WERI-Rb-1 (cell line): ENCODE measurements around the gene RGL3.

Source experiments
- DNase-seq: peaks from one replicate; pipeline ENCODE4 v3.0.0-alpha.2; 2020
- H3K27ac ChIP-seq: fragments of 250-450 bp; sonication (Bioruptor Pico); 2 replicates; pipeline ENCODE4 v1.5.1; 2020; ENCODE audit warnings: mild to moderate bottlenecking, moderate library complexity
- H3K27me3 ChIP-seq: fragments of 250-450 bp; sonication (Bioruptor Pico); 2 replicates; pipeline ENCODE4 v1.5.1; 2021; ENCODE audit warnings: mild to moderate bottlenecking, low read depth, moderate library complexity; ENCODE audit not compliant: insufficient read depth, severe bottlenecking
- H3K36me3 ChIP-seq: fragments of 250-450 bp; sonication (Bioruptor Pico); 2 replicates; pipeline ENCODE4 v1.5.1; 2020; ENCODE audit warnings: mild to moderate bottlenecking, moderate library complexity
- H3K4me3 ChIP-seq: 2 replicates; pipeline ENCODE4 v1.5.1; 2011; ENCODE audit warnings: low read depth, mild to moderate bottlenecking, control low read depth, low read length
- H3K9me3 ChIP-seq: fragments of 250-450 bp; sonication (Bioruptor Pico); 2 replicates; pipeline ENCODE4 v1.5.1; 2021; ENCODE audit warnings: mild to moderate bottlenecking, moderate library complexity; ENCODE audit not compliant: severe bottlenecking
- CTCF ChIP-seq: IDR thresholded peaks from 2 replicates; pipeline ENCODE4 v1.5.1; 2011; ENCODE audit warnings: low read depth, mild to moderate bottlenecking, control low read depth, inconsistent platforms, low read length

The RGL3 gene

GRCh38 chr19:11390933-11391680, 28.0 kb downstream of the RGL3 start:
- Histone ChIP-seq H3K27me3 (no peaks in the 10 kb centered on the region), H3K9me3 (peaks cover 8% of the 10 kb centered on the region), H3K36me3 (no peaks in the 10 kb centered on the region), H3K4me3 (no peak overlapping the region), H3K27ac (no peak overlapping the region)
- TF ChIP-seq CTCF, result no peak
- no peak for DNase-seq

GRCh38 chr19:11390359-11390758, 28.8 kb downstream of the RGL3 start:
- no peaks in the 10 kb centered on the region for H3K27me3 ChIP-seq
- no peak for DNase-seq
- no peak for TF ChIP-seq CTCF
- H3K27ac ChIP-seq, result no peak overlapping the region
- H3K9me3 ChIP-seq, result peaks cover 8% of the 10 kb centered on the region
- no peaks in the 10 kb centered on the region for H3K36me3 ChIP-seq
- no peak overlapping the region for H3K4me3 ChIP-seq

- TF ChIP-seq CTCF, result no peak
- no peaks in the 10 kb centered on the region for H3K36me3 ChIP-seq
- DNase-seq, result no peak
- peaks cover 8% of the 10 kb centered on the region for H3K9me3 ChIP-seq
- no peak overlapping the region for H3K27ac ChIP-seq
- no peak overlapping the region for H3K4me3 ChIP-seq
- H3K27me3 ChIP-seq, result peaks cover 16% of the 10 kb centered on the region
Observed at GRCh38 chr19:11387162-11388034, 31.7 kb downstream of the RGL3 start.

GRCh38 chr19:11384778-11385129, 34.4 kb downstream of the RGL3 start:
- H3K36me3 ChIP-seq, result no peaks in the 10 kb centered on the region
- H3K4me3 ChIP-seq, result no peak overlapping the region
- H3K27ac ChIP-seq, result no peak overlapping the region
- H3K27me3 ChIP-seq, result peaks cover 16% of the 10 kb centered on the region
- no peak for TF ChIP-seq CTCF
- no peaks in the 10 kb centered on the region for H3K9me3 ChIP-seq
- no peak for DNase-seq

- Histone ChIP-seq H3K4me3 (peak overlapping the region; percentile 56), H3K36me3 (no peaks in the 10 kb centered on the region), H3K27ac (no peak overlapping the region), H3K27me3 (peaks cover 16% of the 10 kb centered on the region), H3K9me3 (no peaks in the 10 kb centered on the region)
- TF ChIP-seq CTCF, result no peak
- no peak for DNase-seq
Observed at GRCh38 chr19:11383706-11384048, 35.4 kb downstream of the RGL3 start.
